Kidney (tissue), 14 donors: Measurements from ENCODE around the gene LRRC17. TPM values are rescaled to one million over a fixed set of nuclear protein-coding genes. Genes with fewer than 3 reads are reported as not detected.

Source experiments
- DNase-seq, 5 donors: peaks; one replicate each; pipeline ENCODE4 v3.0.0-alpha.2; 2013 to 2020
- FAIRE-seq: peaks from 2 replicates; lab custom pipeline; 2012; peaks lifted over from hg19 to GRCh38; lab: Jason Lieb, UNC
- H3K27ac ChIP-seq, 2 donors: one replicate each; pipeline ENCODE4 v1.7.0; 2013; ENCODE audit warnings: low read depth in 2 of 2, low read length in 2 of 2, inconsistent platforms in 1 of 2
- H3K27me3 ChIP-seq: one replicate; pipeline ENCODE4 v1.7.1; 2013; ENCODE audit warnings: low read length, inconsistent platforms; ENCODE audit not compliant: control insufficient read depth, insufficient read depth
- H3K36me3 ChIP-seq, 3 donors: one replicate each; pipeline versions ENCODE4 v1.7.0 to v1.7.1; 2013; ENCODE audit warnings: low read length in 3 of 3, control low read depth in 1 of 3, inconsistent platforms in 1 of 3; ENCODE audit not compliant: insufficient read depth in 3 of 3, control insufficient read depth in 2 of 3
- H3K4me1 ChIP-seq, 3 donors: one replicate each; pipeline versions ENCODE4 v1.7.0 to v1.7.1; 2013; ENCODE audit warnings: low read length in 3 of 3, inconsistent platforms in 1 of 3, low read depth in 1 of 3; ENCODE audit not compliant: control insufficient read depth in 2 of 3, insufficient read depth in 2 of 3
- H3K4me3 ChIP-seq, 3 donors: one replicate each; pipeline versions ENCODE4 v1.7.0 to v1.8.1; 2013; ENCODE audit warnings: low read length in 3 of 3, control low read depth in 1 of 3, inconsistent platforms in 1 of 3
- H3K9ac ChIP-seq, 3 donors: one replicate each; pipeline versions ENCODE4 v1.7.0 to v1.7.1; 2013; ENCODE audit warnings: low read length in 3 of 3, control low read depth in 1 of 3, inconsistent platforms in 1 of 3
- H3K9me3 ChIP-seq, 3 donors: one replicate each; pipeline versions ENCODE4 v1.7.0 to v1.7.1; 2013; ENCODE audit warnings: low read length in 3 of 3, control low read depth in 1 of 3, inconsistent platforms in 1 of 3; ENCODE audit not compliant: control insufficient read depth in 2 of 3, insufficient read depth in 1 of 3
- CTCF ChIP-seq: IDR thresholded peaks from 3 replicates; pipeline ENCODE4 v1.5.1; 2012; ENCODE audit warnings: mild to moderate bottlenecking, moderate library complexity, borderline replicate concordance; ENCODE audit not compliant: insufficient read depth; ENCODE audit errors: extremely low read depth
- intact Hi-C: fragments of 100-400 bp; cut with DNase I; formaldehyde crosslinking; loops from one replicate; pipeline ENCODE4 v1.11.1; 2022
- polyA plus RNA-seq: library from polyadenylated mRNA; stranded (reverse); fragments of 350-450 nt; fragmentation: Illumina TruSeq; extraction: RNeasy Lipid Tissue Mini Kit (QIAGEN cat#74804); gene quantifications from one replicate; pipeline ENCODE4 v1.2.3, GENCODE V29; 2014; ENCODE audit warnings: low read depth, low replicate concordance; ENCODE audit not compliant: insufficient read depth
- total RNA-seq: library from RNA; stranded (reverse); fragmentation: NEBNext Ultra II Directional; extraction: Animal tissue kit (Norgen Biotek cat#: 25700); gene quantifications from one replicate; pipeline ENCODE4 v1.2.1, GENCODE V29; 2021
- donor health status: control.
- donor health status: control.
- donor health status: control.
- donor health status: control.
- donor health status: control.
- donor health status: DM: yes; HTN: yes; CAD: no.
- donor health status: Normal renal cell carcinoma (clear cell type).

Gene LRRC17
- total and polyA plus RNA-seq, 2 donors from 2014 or later, result 2.1 to 4.0 TPM

DNA sequence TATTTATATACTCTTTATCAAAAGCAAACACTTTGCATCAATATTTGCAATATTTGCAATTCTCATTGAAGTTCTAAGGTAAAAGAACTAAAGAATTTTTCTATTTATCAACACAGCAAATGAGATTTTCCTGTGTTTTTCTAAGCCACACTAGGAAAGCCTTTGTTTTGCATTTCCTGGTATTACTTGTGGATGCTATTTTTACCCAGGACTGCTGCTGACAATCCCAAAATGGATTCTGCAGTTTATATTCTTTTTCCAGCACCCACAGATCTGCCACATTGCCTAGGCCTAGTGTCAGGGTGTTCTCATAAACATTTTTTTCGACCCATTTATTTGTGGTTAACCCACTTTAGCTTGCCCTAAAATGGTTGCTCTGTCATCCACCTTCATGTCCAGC, 25.9 kb downstream of the LRRC17 start:
- H3K27me3 ChIP-seq, result no peaks in the 10 kb centered on the region
- H3K4me1 ChIP-seq, result peaks cover 0 to 3% (median 2%) of the 10 kb centered on the region in 3 donors
- peak overlapping the region in 1 of 2 donors; percentile 18 for H3K27ac ChIP-seq
- H3K36me3 ChIP-seq, result peaks cover 0 to 3% (median 0%) of the 10 kb centered on the region in 3 donors
- H3K9me3 ChIP-seq, result no peaks in the 10 kb centered on the region
- intact Hi-C loops, result no loop called here
- no peak for TF ChIP-seq CTCF
- H3K9ac ChIP-seq, result no peak overlapping the region
- FAIRE-seq (no peak), DNase-seq (no peak)
- no peak overlapping the region for H3K4me3 ChIP-seq

GRCh38 chr7:102942181-102942866, 29.5 kb downstream of the LRRC17 start:
- no peak for TF ChIP-seq CTCF
- intact Hi-C loops, result no loop called here
- Histone ChIP-seq H3K4me1 (peaks cover 0 to 2% (median 0%) of the 10 kb centered on the region in 3 donors), H3K36me3 (peaks cover 0 to 3% (median 0%) of the 10 kb centered on the region in 3 donors), H3K9me3 (no peaks in the 10 kb centered on the region), H3K9ac (no peak overlapping the region), H3K4me3 (no peak overlapping the region), H3K27me3 (no peaks in the 10 kb centered on the region), H3K27ac (no peak overlapping the region)
- no peak for FAIRE-seq
- DNase-seq, result no peak

GRCh38 chr7:102942868-102943267, 30.1 kb downstream of the LRRC17 start:
- no peak for FAIRE-seq
- intact Hi-C loops, result no loop called here
- H3K36me3 ChIP-seq, result peaks cover 0 to 3% (median 0%) of the 10 kb centered on the region in 3 donors

More at GRCh38 chr7:102942868-102943267, 30.1 kb downstream of the LRRC17 start:
- H3K4me3 ChIP-seq, result no peak overlapping the region
- no peaks in the 10 kb centered on the region for H3K9me3 ChIP-seq
- H3K4me1 ChIP-seq, result peaks cover 0 to 2% (median 0%) of the 10 kb centered on the region in 3 donors
- TF ChIP-seq CTCF, result no peak
- H3K27ac ChIP-seq, result no peak overlapping the region
- no peak overlapping the region for H3K9ac ChIP-seq
- DNase-seq, result no peak
- H3K27me3 ChIP-seq, result no peaks in the 10 kb centered on the region
